Activated CD8-positive, alpha-beta memory T cell treated with anti-CD3 and anti-CD28 coated beads for 48 hours (primary cell): ENCODE measurements around the gene NPC2.

Experiments used
- DNase-seq, 3 experiments: peaks; one replicate each; pipeline ENCODE4 v3.0.0-alpha.2; 2020; ENCODE audit warnings: low read depth in 2 of 3, low spot score in 2 of 3

NPC2 gene

GRCh38 chr14:74519316-74520074 is 26.4 kb upstream of the NPC2 start:
- no peak for DNase-seq

- DNase-seq = no peak
These were observed 25.1 kb upstream of the NPC2 start for GRCh38 chr14:74518221-74518620.

GRCh38 chr14:74517731-74518130 is 24.6 kb upstream of the NPC2 start:
- no peak for DNase-seq

- no peak for DNase-seq
These were observed 23.5 kb upstream of the NPC2 start for GRCh38 chr14:74516451-74517160.

GRCh38 chr14:74515891-74516412 is 22.8 kb upstream of the NPC2 start:
- DNase-seq = no peak

- DNase-seq = no peak
These were observed 21.4 kb upstream of the NPC2 start for GRCh38 chr14:74514471-74514941.

GRCh38 chr14:74511966-74512830 is 19.1 kb upstream of the NPC2 start:
- no peak for DNase-seq

GRCh38 chr14:74510959-74511409 is 17.9 kb upstream of the NPC2 start:
- DNase-seq = no peak

- DNase-seq = no peak
These were observed 17.3 kb upstream of the NPC2 start for GRCh38 chr14:74510223-74510931.

GRCh38 chr14:74509587-74510222 is 16.6 kb upstream of the NPC2 start:
- DNase-seq = no peak

GRCh38 chr14:74508844-74509428 is 15.8 kb upstream of the NPC2 start:
- no peak for DNase-seq

- DNase-seq = no peak
These were observed 15.2 kb upstream of the NPC2 start for GRCh38 chr14:74508292-74508731.

GRCh38 chr14:74507840-74508239 is 14.7 kb upstream of the NPC2 start:
- no peak for DNase-seq

GRCh38 chr14:74507085-74507484 is 14.0 kb upstream of the NPC2 start:
- DNase-seq = no peak

- DNase-seq = no peak
These were observed 13.3 kb upstream of the NPC2 start for GRCh38 chr14:74506411-74506851.

- no peak for DNase-seq
These were observed 12.7 kb upstream of the NPC2 start for GRCh38 chr14:74505831-74506230.

- no peak for DNase-seq
These were observed 12.0 kb upstream of the NPC2 start for GRCh38 chr14:74504874-74505720.

- no peak for DNase-seq
These were observed 11.3 kb upstream of the NPC2 start for GRCh38 chr14:74504412-74504811.

GRCh38 chr14:74503938-74504335 is 10.8 kb upstream of the NPC2 start:
- DNase-seq = no peak
